A549 (cell line): ENCODE results near the gene IL6R. TPM values are rescaled to one million over a fixed set of nuclear protein-coding genes. Genes with fewer than 3 reads are reported as not detected.

Source experiments
- ATAC-seq, 2 experiments: fragments of 200-7000 bp in 1 of 2; fragments of >200 bp in 1 of 2; cut with Nextera tagmentation in 1 of 2; cut with Tn5 transposase in 1 of 2; 3 replicates each; pipeline versions ENCODE4 v1.8.0 to v1.9.1; 2018 to 2020; ENCODE audit warnings: mild to moderate bottlenecking in 1 of 2, moderate library complexity in 1 of 2
- CTCF ChIA-PET: fragments of 300-600 bp; sonication (Branson Sonifier 250); formaldehyde crosslinking; extraction: SDS; loops from one replicate; lab custom pipeline; 2021; ENCODE audit warnings: antibody characterized with exemption, inconsistent platforms; lab: Yijun Ruan, JAX
- POLR2A ChIA-PET: fragments of 350-600 bp; formaldehyde crosslinking; extraction: SDS; loops from one replicate; lab custom pipeline; 2021; ENCODE audit warnings: antibody characterized with exemption, inconsistent platforms; lab: Yijun Ruan, JAX
- DNase-seq, 2 experiments: peaks; one replicate each; pipeline versions ENCODE4 v3.0.0 to v3.0.0-alpha.2; 2011 to 2016; ENCODE audit warnings: low read depth in 1 of 2, low spot score in 1 of 2
- FAIRE-seq: peaks from 2 replicates; lab custom pipeline; 2011; peaks lifted over from hg19 to GRCh38; lab: Jason Lieb, UNC
- H3K27ac ChIP-seq, 2 experiments: fragments of >200 bp; sonication (Bioruptor Twin); formaldehyde crosslinking; 3 replicates each; pipeline ENCODE4 v1.5.1; 2016 to 2017
- H3K4me1 ChIP-seq: fragments of >200 bp; sonication (Bioruptor Twin); formaldehyde crosslinking; 3 replicates; pipeline ENCODE4 v1.6.1; 2016
- H3K4me2 ChIP-seq: fragments of >200 bp; sonication (Bioruptor Twin); formaldehyde crosslinking; 3 replicates; pipeline ENCODE4 v1.6.1; 2016
- H3K4me3 ChIP-seq: fragments of >200 bp; sonication (Bioruptor Twin); formaldehyde crosslinking; 3 replicates; pipeline ENCODE4 v1.5.1; 2016
- H3K9me3 ChIP-seq: fragments of >200 bp; sonication (Bioruptor Twin); formaldehyde crosslinking; 3 replicates; pipeline ENCODE4 v1.6.1; 2016
- CBX8 ChIP-seq: fragments of 200-600 bp; sonication (generic); IDR thresholded peaks from 2 replicates; pipeline ENCODE4 v1.6.1; 2016
- CHD2 ChIP-seq: fragments of 150-350 bp; IDR thresholded peaks from 2 replicates; pipeline ENCODE4 v1.6.1; 2014; ENCODE audit warnings: low read length; ENCODE audit not compliant: partially characterized antibody
- CHD4 ChIP-seq: fragments of 200-600 bp; sonication (generic); IDR thresholded peaks from 2 replicates; pipeline ENCODE4 v1.6.1; 2016; ENCODE audit warnings: antibody characterized with exemption, mild to moderate bottlenecking, borderline replicate concordance
- EHMT2 ChIP-seq: fragments of 200-600 bp; sonication (generic); IDR thresholded peaks from 2 replicates; pipeline ENCODE4 v1.6.1; 2016; ENCODE audit warnings: antibody characterized with exemption, low read depth, mild to moderate bottlenecking, moderate library complexity
- EP300 ChIP-seq, 2 experiments: fragments of >200 bp; sonication (Bioruptor Twin); formaldehyde crosslinking; IDR thresholded peaks; 2 replicates in 1 of 2; 3 replicates in 1 of 2; pipeline ENCODE4 v1.6.1; 2016 to 2017
- FOSB ChIP-seq: fragments of 250-450 bp; sonication (Bioruptor Pico); IDR thresholded peaks from 2 replicates; pipeline ENCODE4 v1.5.0; 2020; ENCODE audit warnings: mild to moderate bottlenecking, moderate library complexity
- FOSL2 ChIP-seq, 2 experiments: fragments of 450-650 bp in 1 of 2; fragments of >200 bp in 1 of 2; sonication (Bioruptor Twin) in 1 of 2; formaldehyde crosslinking; IDR thresholded peaks; 2 replicates each; pipeline versions ENCODE4 v1.5.0 to v1.6.1; 2016 to 2020; ENCODE audit warnings: mild to moderate bottlenecking in 1 of 2, moderate library complexity in 1 of 2
- GATA3 ChIP-seq: IDR thresholded peaks from 2 replicates; pipeline ENCODE4 v1.6.1; 2012; ENCODE audit warnings: borderline replicate concordance
- HES2 ChIP-seq: fragments of >200 bp; sonication (Bioruptor Twin); formaldehyde crosslinking; IDR thresholded peaks from 2 replicates; pipeline ENCODE4 v1.6.1; 2016
- HEYL ChIP-seq: fragments of 250-450 bp; sonication (Bioruptor Pico); IDR thresholded peaks from 2 replicates; pipeline ENCODE4 v1.8.0; 2021; ENCODE audit warnings: mild to moderate bottlenecking, moderate library complexity
- JUN ChIP-seq, 2 experiments: fragments of >200 bp; sonication (Bioruptor Twin); formaldehyde crosslinking; IDR thresholded peaks; 2 replicates in 1 of 2; 3 replicates in 1 of 2; pipeline ENCODE4 v1.6.1; 2016 to 2017
- KDM1A ChIP-seq: fragments of 200-600 bp; sonication (generic); IDR thresholded peaks from 2 replicates; pipeline ENCODE4 v1.6.1; 2016; ENCODE audit warnings: low read depth, mild to moderate bottlenecking
- KDM5A ChIP-seq: fragments of 200-600 bp; sonication (generic); IDR thresholded peaks from 2 replicates; pipeline ENCODE4 v1.6.1; 2016; ENCODE audit warnings: antibody characterized with exemption, mild to moderate bottlenecking
- MYC ChIP-seq: IDR thresholded peaks from 2 replicates; pipeline ENCODE4 v1.6.1; 2012; ENCODE audit warnings: mild to moderate bottlenecking, inconsistent platforms, low read length, improper control_type of control experiment, borderline replicate concordance
- NR3C1 ChIP-seq: fragments of >200 bp; sonication (Bioruptor Twin); formaldehyde crosslinking; IDR thresholded peaks from 3 replicates; pipeline ENCODE4 v1.6.1; 2017
- POLR2A ChIP-seq: IDR thresholded peaks from 2 replicates; pipeline ENCODE4 v1.6.1; 2012; ENCODE audit warnings: mild to moderate bottlenecking, low read length
- RAD21 ChIP-seq, 2 experiments: fragments of >200 bp in 1 of 2; sonication (Bioruptor Twin) in 1 of 2; formaldehyde crosslinking in 1 of 2; IDR thresholded peaks in 1 of 2; conservative IDR thresholded peaks in 1 of 2; 2 replicates in 1 of 2; 3 replicates in 1 of 2; pipeline ENCODE4 v1.6.1; 2012 to 2018; ENCODE audit warnings: inconsistent platforms in 1 of 2
- REST ChIP-seq: fragments of 200-600 bp; sonication (generic); IDR thresholded peaks from 2 replicates; pipeline ENCODE4 v1.6.1; 2016; ENCODE audit warnings: antibody characterized with exemption, mild to moderate bottlenecking, moderate library complexity
- RFX5 ChIP-seq: fragments of 450-650 bp; IDR thresholded peaks from 2 replicates; pipeline ENCODE4 v1.7.1; 2014; ENCODE audit warnings: antibody characterized with exemption, mild to moderate bottlenecking, moderate library complexity
- RNF2 ChIP-seq: fragments of 200-600 bp; sonication (generic); IDR thresholded peaks from 2 replicates; pipeline ENCODE4 v1.6.1; 2016; ENCODE audit warnings: low read depth, mild to moderate bottlenecking, antibody characterized with exemption, moderate library complexity, borderline replicate concordance
- TFCP2L1 ChIP-seq: fragments of 250-450 bp; sonication (Bioruptor Pico); IDR thresholded peaks from 2 replicates; pipeline ENCODE4 v1.5.0; 2021; ENCODE audit warnings: mild to moderate bottlenecking
- TP53 ChIP-seq: fragments of 250-450 bp; sonication (Bioruptor Pico); IDR thresholded peaks from 2 replicates; pipeline ENCODE4 v1.5.0; 2021; ENCODE audit warnings: mild to moderate bottlenecking, moderate library complexity
- USF2 ChIP-seq: fragments of 450-650 bp; IDR thresholded peaks from 2 replicates; pipeline ENCODE4 v1.6.1; 2014; ENCODE audit warnings: antibody characterized with exemption
- ZNF302 ChIP-seq: fragments of 250-450 bp; sonication (Bioruptor Pico); IDR thresholded peaks from 2 replicates; pipeline ENCODE4 v1.9.0; 2021; ENCODE audit warnings: inconsistent platforms, mild to moderate bottlenecking, moderate library complexity
- WGBS: methylation state at CpG from one replicate; pipeline ENCODE4 v1.1.6; 2017; ENCODE audit errors: missing lambda C conversion rate; 5-methylcytosine and 5-hydroxymethylcytosine counted together
- polyA plus RNA-seq, 4 experiments: library from polyadenylated mRNA; depleted of rRNA in 3 of 4; stranded (reverse); fragments of >200 nt; fragmentation: RNase III in 1 of 4; extraction: RNeasy Plus Mini Kit Qiagen cat#74134 plus additional on column Dnase treatment in 1 of 4; gene quantifications; 2 replicates in 3 of 4; 3 replicates in 1 of 4; pipeline ENCODE4 v1.2.3, GENCODE V29; 2011 to 2017

IL6R gene
- polyA plus RNA-seq, 2 of the 4 experiments (the other 2 are of a cell fraction) = 2.2 to 2.7 TPM

GRCh38 chr1:154433161-154433764 is 28.1 kb downstream of the IL6R start:
- H3K27ac ChIP-seq = peak overlapping the region in 1 of 2 experiments; percentile 57; a peak in 3 of 6 replicates
- FAIRE-seq = no peak
- peaks cover 16% of the 10 kb centered on the region; the same call in 1 of the 3 replicates for H3K4me1 ChIP-seq

GRCh38 chr1:154434346-154435085 is 29.4 kb downstream of the IL6R start:
- FAIRE-seq (no peak), DNase-seq (no peak), ATAC-seq (no peak)
- WGBS = 91% methylated on average over 18 of the region's 18 CpGs
- POLR2A ChIA-PET = no interaction called here
- H3K4me2 ChIP-seq = no peak overlapping the region
- peaks cover 24% of the 10 kb centered on the region; the same call in 2 of the 3 replicates for H3K4me1 ChIP-seq
- CTCF ChIA-PET = interaction anchor here (0.9 to 1.9 kb wide), 6 partner anchors 9 to 112 kb away, joined by 3 to 4 read pairs (median 4); partner anchors contain the start of gene ATP8B2
- no peaks in the 10 kb centered on the region for H3K9me3 ChIP-seq
- no peak for TF ChIP-seq ZNF302 (CRISPR knock-in tag)
- TF ChIP-seq REST = no peak
- TF ChIP-seq USF2 = no peak
- TF ChIP-seq JUN (IDR thresholded peaks at IDR 0.05) = no peak
- no peak for TF ChIP-seq RNF2
- TF ChIP-seq TP53 (CRISPR knock-in tag) = no peak
- TF ChIP-seq GATA3 = no peak
- TF ChIP-seq POLR2A = no peak
- no peak for TF ChIP-seq RFX5
- no peak for TF ChIP-seq KDM5A
- TF ChIP-seq RAD21 (conservative IDR thresholded peaks at IDR 0.05 in 1 of 2, IDR thresholded peaks at IDR 0.05 in 1 of 2) = no peak
- TF ChIP-seq MYC = no peak
- no peak for TF ChIP-seq EP300 (IDR thresholded peaks at IDR 0.05)
- no peak for TF ChIP-seq FOSL2 (IDR thresholded peaks at IDR 0.05)
- TF ChIP-seq FOSL2 (CRISPR knock-in tag; IDR thresholded peaks at IDR 0.05) = no peak
- TF ChIP-seq HEYL (CRISPR knock-in tag) = no peak
- H3K4me3 ChIP-seq = no peak overlapping the region
- H3K27ac ChIP-seq = no peak overlapping the region

More at GRCh38 chr1:154433161-154433764, 28.1 kb downstream of the IL6R start:
- POLR2A ChIA-PET = no interaction called here
- 85% methylated on average over 9 of the region's 9 CpGs for WGBS
- Histone ChIP-seq H3K9me3 (no peaks in the 10 kb centered on the region), H3K4me2 (no peak overlapping the region), H3K4me3 (no peak overlapping the region)
- CTCF ChIA-PET = interaction anchor here (0.6 to 1.9 kb wide), 5 partner anchors 11 to 57 kb away, joined by 3 to 6 read pairs (median 4); no protein-coding TSS in a partner anchor
- no peak for ATAC-seq
- no peak for TF ChIP-seq CHD2
- no peak for TF ChIP-seq FOSB (CRISPR knock-in tag)
- no peak for TF ChIP-seq TFCP2L1 (CRISPR knock-in tag)
- no peak for TF ChIP-seq CBX8
- no peak for TF ChIP-seq HES2
- no peak for TF ChIP-seq KDM1A
- TF ChIP-seq EHMT2 = no peak
- no peak for TF ChIP-seq NR3C1
- TF ChIP-seq CHD4 = no peak
- no peak for DNase-seq
